HG02970 (cell line): Measurements from ENCODE around the gene ARHGAP19.

Experiments
- ATAC-seq: cut with Tn5 transposase; IDR thresholded peaks from one replicate; pipeline ENCODE4 v1.9.1; 2021; ENCODE audit warnings: mild to moderate bottlenecking, moderate library complexity, moderate number of reproducible peaks; ENCODE audit not compliant: unreplicated experiment, low FRiP score

Gene ARHGAP19

GRCh38 chr10:97173036-97173435 lies 119.4 kb downstream of the ARHGAP19 start:
- no peak for ATAC-seq
